GM12878 (cell line): Measurements from ENCODE around the gene RAB21. TPM values are rescaled to one million over a fixed set of nuclear protein-coding genes. Genes with fewer than 3 reads are reported as not detected.

Source experiments
- ATAC-seq: fragments of 200-7000 bp; cut with Tn5 transposase; 3 replicates; pipeline ENCODE4 v1.9.1; 2020; ENCODE audit warnings: mild to moderate bottlenecking, moderate library complexity
- BruUV-seq: library from RNA; stranded (reverse); fragments of 400-500 nt; replicated peaks from 2 replicates; lab custom pipeline; 2021; lab: Mats Ljungman, UMichigan
- CTCF ChIA-PET: fragments of 300-600 bp; sonication (Branson Sonifier 250); formaldehyde crosslinking; extraction: SDS; loops from one replicate; lab custom pipeline; 2021; ENCODE audit warnings: inconsistent platforms; lab: Yijun Ruan, JAX
- POLR2A ChIA-PET: fragments of 350-600 bp; formaldehyde crosslinking; extraction: SDS; loops from one replicate; lab custom pipeline; 2021; ENCODE audit warnings: inconsistent platforms; lab: Charles Lee
- RAD21 ChIA-PET: fragments of 300-600 bp; sonication (Branson Sonifier 250); formaldehyde crosslinking; loops from one replicate; lab custom pipeline; 2023; ENCODE audit warnings: antibody characterized with exemption; ENCODE audit not compliant: unreplicated experiment; lab: Charles Lee
- SMC1A ChIA-PET: fragments of 300-600 bp; sonication (Branson Sonifier 250); formaldehyde crosslinking; loops from one replicate; lab custom pipeline; 2023; ENCODE audit not compliant: unreplicated experiment, uncharacterized antibody; lab: Charles Lee
- DNase-seq: peaks from one replicate; pipeline ENCODE4 v3.0.0-alpha.2; 2011; ENCODE audit warnings: low read depth, low spot score
- FAIRE-seq: peaks from 3 replicates; lab custom pipeline; 2011; peaks lifted over from hg19 to GRCh38; lab: Jason Lieb, UNC
- H2AFZ ChIP-seq: 2 replicates; pipeline ENCODE4 v1.6.0; 2011; ENCODE audit warnings: low read depth, low read length, control low read depth; ENCODE audit not compliant: control insufficient read depth
- H3K27ac ChIP-seq: 2 replicates; pipeline ENCODE4 v1.5.1; 2011; ENCODE audit warnings: control low read depth; ENCODE audit not compliant: control insufficient read depth, insufficient read depth
- H3K27me3 ChIP-seq, 2 experiments: replicated peaks in 1 of 2; 2 replicates each; pipeline versions ENCODE4 v1.6.0 to v1.6.1; 2011; ENCODE audit warnings: low read length in 1 of 2; ENCODE audit not compliant: control insufficient read depth in 2 of 2, insufficient read depth in 2 of 2
- H3K36me3 ChIP-seq, 2 experiments: 2 replicates each; pipeline ENCODE4 v1.5.1; 2011; ENCODE audit warnings: low read length in 1 of 2; ENCODE audit not compliant: control insufficient read depth in 2 of 2, insufficient read depth in 2 of 2
- H3K4me1 ChIP-seq: 2 replicates; pipeline ENCODE4 v1.6.1; 2011; ENCODE audit warnings: mild to moderate bottlenecking, low read length, moderate library complexity, mixed read lengths; ENCODE audit not compliant: control insufficient read depth, insufficient read depth
- H3K4me2 ChIP-seq: 2 replicates; pipeline ENCODE4 v1.6.0; 2011; ENCODE audit warnings: control low read depth; ENCODE audit not compliant: control insufficient read depth, insufficient read depth
- H3K4me3 ChIP-seq: fragments of 200-600 bp; sonication (generic); 2 replicates; pipeline ENCODE4 v1.5.1; 2016
- H3K79me2 ChIP-seq: 2 replicates; pipeline ENCODE4 v1.6.0; 2011; ENCODE audit warnings: low read length; ENCODE audit not compliant: control insufficient read depth, insufficient read depth
- H3K9ac ChIP-seq: 2 replicates; pipeline ENCODE4 v1.8.0; 2011; ENCODE audit warnings: low read length, control low read depth, mixed read lengths; ENCODE audit not compliant: control insufficient read depth, insufficient read depth
- H3K9me3 ChIP-seq: replicated peaks from 3 replicates; pipeline ENCODE4 v1.5.1; 2011; ENCODE audit warnings: mild to moderate bottlenecking, low read length; ENCODE audit not compliant: control insufficient read depth, insufficient read depth
- H4K20me1 ChIP-seq: 2 replicates; pipeline ENCODE4 v1.6.0; 2011; ENCODE audit not compliant: control insufficient read depth, insufficient read depth
- CREM ChIP-seq: IDR thresholded peaks from 2 replicates; pipeline ENCODE4 v1.6.1; 2014; ENCODE audit warnings: antibody characterized with exemption, low read depth
- EP300 ChIP-seq, 2 experiments: fragments of 150-350 bp in 1 of 2; IDR thresholded peaks; 2 replicates each; pipeline ENCODE4 v1.6.1; 2011 to 2012; ENCODE audit warnings: low read depth in 2 of 2, low read length in 2 of 2, borderline replicate concordance in 1 of 2, improper control_type of control experiment in 1 of 2, inconsistent platforms in 1 of 2; ENCODE audit not compliant: control insufficient read depth in 1 of 2
- GATAD2B ChIP-seq: fragments of 450-650 bp; conservative IDR thresholded peaks from 2 replicates; pipeline ENCODE4 v1.6.1; 2017; ENCODE audit warnings: low read depth, mild to moderate bottlenecking, moderate library complexity
- KLF5 ChIP-seq: fragments of 450-650 bp; IDR thresholded peaks from 2 replicates; pipeline ENCODE4 v1.6.1; 2014; ENCODE audit warnings: mild to moderate bottlenecking; ENCODE audit not compliant: partially characterized antibody
- NFYA ChIP-seq: IDR thresholded peaks from 2 replicates; pipeline ENCODE4 v1.6.1; 2011; ENCODE audit warnings: low read depth, mild to moderate bottlenecking, low read length, improper control_type of control experiment, borderline replicate concordance
- NFYB ChIP-seq: IDR thresholded peaks from 2 replicates; pipeline ENCODE4 v1.6.1; 2011; ENCODE audit warnings: low read depth, mild to moderate bottlenecking, low read length, improper control_type of control experiment, moderate library complexity; ENCODE audit not compliant: insufficient read depth
- WGBS: methylation state at CpG from one replicate; pipeline ENCODE4 v1.1.6; 2016; ENCODE audit warnings: low lambda C conversion rate; ENCODE audit not compliant: insufficient replicate concordance, insufficient coverage; ENCODE audit errors: missing lambda C conversion rate; 5-methylcytosine and 5-hydroxymethylcytosine counted together
- in situ Hi-C: fragments of 300-500 bp; cut with MboI; formaldehyde crosslinking; loops from 9 replicates; pipeline ENCODE4 v1.14.3; 2018; ENCODE audit warnings: mixed read lengths
- intact Hi-C: fragments of 100-400 bp; cut with micrococcal nuclease; formaldehyde crosslinking; loops from one replicate; pipeline ENCODE4 v1.14.2; 2022; ENCODE audit not compliant: unreplicated experiment
- polyA plus RNA-seq, 11 experiments: library from polyadenylated mRNA; depleted of rRNA in 4 of 11; unstranded in 6 of 11; stranded (reverse) in 5 of 11; fragments of >200 nt; fragmentation: Nextera tagmentation in 4 of 11; fragmentation: Illumina TruSeq in 1 of 11; extraction: Ambion mirVana in 4 of 11; extraction: Trizol in 1 of 11; gene quantifications; 1 replicate in 1 of 11; 2 replicates in 10 of 11; pipeline versions ENCODE4 v1.2.1 to v1.2.3, GENCODE V29; 2011 to 2016; ENCODE audit warnings: inconsistent platforms in 2 of 11, missing spikeins in 2 of 11, low read depth in 1 of 11
- total RNA-seq, 4 experiments: library from RNA; depleted of rRNA in 3 of 4; stranded (reverse); fragments of >200 nt in 3 of 4; fragmentation: Illumina TruSeq in 1 of 4; extraction: Trizol in 1 of 4; gene quantifications; 2 replicates each; pipeline versions ENCODE4 v1.2.1 to v1.2.3, GENCODE V29; 2013 to 2021

RAB21 gene
- total and polyA plus RNA-seq, 10 of the 15 experiments (the other 5 are each of a cell fraction or from before 2014, with no cell fraction given) = 2.8 to 42.8 (median 16.1) TPM

GRCh38 chr12:71768900-71769299, 14.2 kb downstream of the RAB21 start (continued):
- TF ChIP-seq EP300 (IDR thresholded peaks at IDR 0.05; ENCODE audit: borderline replicate concordance in 1 of 2, control insufficient read depth in 1 of 2, low read depth in 2 of 2, low read length in 2 of 2) = no peak
- TF ChIP-seq GATAD2B = no peak
- TF ChIP-seq NFYB = no peak
- TF ChIP-seq, all 136 proteins: peak for 0

GRCh38 chr12:71771069-71771468, 16.4 kb downstream of the RAB21 start:
- Histone ChIP-seq H3K36me3 (peaks cover 0 to 10% of the 10 kb centered on the region in 2 experiments), H3K4me3 (no peak overlapping the region), H3K4me2 (no peak overlapping the region), H2AFZ (no peak overlapping the region), H3K27me3 (no peaks in the 10 kb centered on the region), H4K20me1 (no peaks in the 10 kb centered on the region), H3K4me1 (no peaks in the 10 kb centered on the region), H3K9me3 (peaks cover 1% of the 10 kb centered on the region; the same call in 2 of the 3 replicates), H3K9ac (no peak overlapping the region), H3K27ac (no peak overlapping the region), H3K79me2 (peaks cover 31% of the 10 kb centered on the region)
- CTCF ChIA-PET = interaction anchor here (1.5 to 2.3 kb wide), 2 partner anchors 9 to 134 kb away, joined by 4 to 16 read pairs; no protein-coding TSS in a partner anchor
- no peak for TF ChIP-seq CREM
- no peak for TF ChIP-seq KLF5
- no peak for TF ChIP-seq NFYA
- POLR2A ChIA-PET = interaction anchor here (0.8 to 1.3 kb wide), 2 partner anchors 11 to 86 kb away, joined by 3 read pairs; partner anchors contain the start of gene TMEM19
- RAD21 ChIA-PET = no interaction called here
- WGBS = 100% methylated on average over 2 of the region's 2 CpGs
- no peak for DNase-seq
- SMC1A ChIA-PET = interaction anchor here (1.1 to 1.3 kb wide), 2 partner anchors 9 to 205 kb away, joined by 3 to 4 read pairs; no protein-coding TSS in a partner anchor
- in situ Hi-C loops (no loop called here), intact Hi-C loops (no loop called here)
- BruUV-seq = no TSS peak
- no peak for FAIRE-seq
- ATAC-seq = no peak
